Muscle of back (tissue), 11 donors: Measurements from ENCODE around the gene TMEM170A. TPM values are rescaled to one million over a fixed set of nuclear protein-coding genes. Genes with fewer than 3 reads are reported as not detected.

Experiments
- DNase-seq, 3 donors: peaks; one replicate each; pipeline versions ENCODE4 v3.0.0 to v3.0.0-alpha.2; 2013
- polyA plus RNA-seq, 10 donors: library from polyadenylated mRNA; unstranded; fragments of 120-200 nt; gene quantifications; one replicate each; pipeline ENCODE4 v1.2.1, GENCODE V29; 2013; ENCODE audit not compliant: insufficient read length in 10 of 10

Gene TMEM170A
- polyA plus RNA-seq, 10 donors = 12.0 to 24.5 (median 19.6) TPM

- no peak for DNase-seq
Observed at GRCh38 chr16:75482434-75483205, 18.1 kb upstream of the TMEM170A start.

DNA sequence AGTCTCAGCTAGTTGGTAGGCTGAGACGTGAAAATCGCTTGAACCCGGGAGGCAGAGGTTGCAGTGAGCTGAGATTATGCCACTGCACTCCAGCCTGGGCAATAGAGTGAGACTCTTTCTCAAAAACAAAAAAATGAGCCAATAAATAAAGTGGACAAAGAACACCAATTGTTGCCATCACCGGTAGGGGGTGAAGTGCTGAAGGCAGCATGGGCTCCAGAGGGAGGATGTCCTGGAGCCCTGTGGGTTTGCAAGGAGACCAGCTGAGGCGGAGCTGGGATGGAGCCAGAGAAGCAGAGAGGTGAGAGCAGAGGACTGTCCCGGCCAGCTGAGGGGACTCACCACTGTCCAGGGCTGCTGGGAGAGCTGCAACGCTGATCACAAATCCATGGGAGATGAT is 17.0 kb upstream of the TMEM170A start:
- DNase-seq = no peak

DNA sequence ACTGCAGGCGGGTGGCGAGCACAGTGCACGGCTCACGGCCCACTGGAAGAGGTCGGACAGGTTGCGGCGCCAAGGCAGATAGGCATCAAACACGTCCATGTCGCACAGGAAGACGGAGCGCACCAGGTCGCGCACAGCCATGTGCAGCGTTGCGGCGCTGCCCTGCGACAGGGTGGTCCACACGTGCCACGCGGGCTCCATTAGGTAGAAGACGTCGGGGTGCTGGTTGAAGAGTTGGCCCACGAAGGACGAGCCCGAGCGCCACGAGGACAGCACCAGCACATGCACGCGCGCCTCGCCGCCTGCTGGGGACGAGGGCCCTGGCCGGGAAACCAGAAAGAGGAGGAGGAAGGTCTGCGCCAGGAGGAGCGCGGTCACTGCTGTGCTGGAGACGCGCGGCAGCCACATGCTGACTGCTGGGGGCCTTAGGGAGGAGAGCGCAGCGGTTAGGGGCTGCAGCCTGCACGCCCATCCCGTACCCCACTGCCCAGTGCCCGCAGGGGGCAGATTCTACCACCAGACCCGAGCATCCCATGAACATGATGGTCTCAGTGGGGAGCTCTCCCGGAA is 15.0 kb upstream of the TMEM170A start:
- DNase-seq = no peak

GRCh38 chr16:75478480-75479345 is 14.2 kb upstream of the TMEM170A start:
- DNase-seq = no peak

GRCh38 chr16:75477680-75478473 is 13.4 kb upstream of the TMEM170A start:
- no peak for DNase-seq

- DNase-seq = no peak
Observed at GRCh38 chr16:75476817-75477216, 12.3 kb upstream of the TMEM170A start.

DNA sequence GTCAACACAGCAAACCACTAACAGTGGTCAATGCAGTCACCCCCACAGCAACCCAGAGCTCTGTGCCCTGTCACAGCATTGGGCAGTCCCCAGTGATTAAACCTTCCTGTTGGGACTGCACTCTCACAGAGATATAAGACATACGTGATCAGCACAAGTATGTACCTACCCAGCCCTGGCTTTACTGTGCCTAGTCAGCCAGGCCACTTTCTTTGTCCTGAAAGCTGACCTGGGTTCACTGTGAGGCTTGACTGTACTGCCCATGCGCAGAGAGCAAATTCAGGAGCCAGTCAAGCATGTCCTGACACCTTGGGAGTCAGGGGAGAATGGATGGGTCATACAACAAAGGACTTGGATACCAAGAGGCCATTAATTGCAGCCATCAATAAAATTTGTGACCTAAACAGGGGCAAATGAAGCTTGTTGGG is 10.9 kb upstream of the TMEM170A start:
- DNase-seq = no peak

DNA sequence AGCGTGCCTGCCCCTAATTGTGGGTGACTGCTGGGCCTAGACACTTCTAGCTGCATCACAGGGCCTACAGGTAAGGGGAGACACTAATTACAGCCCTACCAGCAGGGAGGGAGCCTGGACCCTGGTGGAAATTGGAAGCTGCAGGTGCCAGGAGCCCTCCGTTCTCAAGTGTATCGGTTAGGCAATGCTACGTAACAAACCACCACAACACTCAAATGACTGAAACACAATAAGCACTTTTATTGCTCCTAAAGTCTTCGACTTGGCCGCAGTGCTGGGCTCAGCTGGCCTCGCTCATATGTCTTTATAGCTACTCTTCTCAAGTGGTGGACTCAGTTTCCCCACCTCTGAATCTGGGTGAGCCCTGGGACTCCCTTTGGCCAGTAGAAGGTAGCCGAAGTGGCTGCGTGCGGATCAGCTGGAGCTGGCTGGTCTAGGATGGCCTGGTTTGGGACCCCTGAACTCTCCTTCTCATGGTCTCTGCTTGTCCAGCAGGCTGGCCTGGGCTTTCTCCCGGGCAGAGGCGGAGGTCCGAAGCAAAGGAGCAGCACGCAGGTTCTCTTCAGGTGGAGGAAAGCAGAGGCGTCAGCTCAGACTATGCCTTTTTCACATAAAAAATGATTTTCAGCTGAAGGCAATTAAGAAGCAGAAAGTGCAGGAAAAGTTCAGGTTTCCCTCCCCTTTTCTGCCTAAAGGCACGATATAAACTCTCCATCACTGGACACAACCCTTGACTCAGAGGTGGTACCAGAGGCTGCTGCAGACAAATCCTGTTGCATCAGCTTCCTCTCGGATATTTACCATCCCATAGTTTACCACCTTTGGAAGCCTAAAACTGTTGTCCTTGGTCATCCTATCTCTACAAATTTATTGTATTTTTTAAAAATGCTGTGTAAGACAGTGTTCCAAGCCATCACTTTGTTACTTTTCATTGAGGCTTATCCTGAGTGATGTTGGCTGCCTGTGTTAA is 8.7 kb upstream of the TMEM170A start:
- no peak for DNase-seq

DNA sequence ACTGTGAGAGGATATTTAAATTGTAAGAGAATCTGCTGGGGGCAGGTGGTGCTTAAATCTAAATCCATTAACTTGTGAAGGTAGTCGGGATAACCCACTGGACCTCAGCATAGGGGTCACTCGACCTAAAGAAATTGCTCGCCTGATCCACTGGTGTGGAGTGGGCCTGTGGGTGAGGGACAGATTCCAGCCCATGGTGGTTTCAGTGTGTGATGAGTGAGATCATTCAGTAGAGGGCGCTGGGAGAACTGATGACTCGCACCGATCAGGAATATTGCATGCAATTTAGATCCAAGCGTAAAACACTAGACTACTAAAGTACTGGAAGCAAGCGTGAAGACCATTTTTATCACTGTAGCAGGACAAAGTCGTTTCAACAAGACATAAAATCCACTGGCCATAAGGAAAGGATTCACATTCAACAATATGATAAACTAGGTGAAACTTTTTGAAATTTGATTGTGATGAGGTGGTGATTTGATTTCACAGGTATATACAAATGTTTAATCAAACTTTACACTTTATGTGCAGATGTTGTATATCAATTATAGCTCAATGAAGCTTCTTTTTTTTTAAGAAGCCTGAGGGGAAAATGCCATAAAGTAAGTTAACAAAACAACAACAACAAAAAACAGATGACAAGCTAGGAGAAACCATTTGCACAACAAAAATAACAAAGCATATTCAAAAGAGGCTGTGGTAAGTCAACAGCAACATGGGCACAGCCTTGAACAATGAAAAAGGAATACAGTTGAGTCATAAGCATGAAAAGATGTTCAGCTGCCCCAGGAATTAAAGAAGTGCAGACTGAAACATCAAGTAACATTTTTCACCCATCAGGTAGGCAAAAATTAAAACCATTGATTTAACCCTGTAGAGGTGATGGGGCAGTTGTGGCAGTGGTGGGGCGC is 7.5 kb upstream of the TMEM170A start:
- DNase-seq = peak; percentile 60 to 81 (median 70)

- DNase-seq = no peak
Observed at GRCh38 chr16:75466760-75467159, 2.3 kb upstream of the TMEM170A start.

GRCh38 chr16:75463389-75464121 is 934 bp downstream of the TMEM170A start:
- DNase-seq = peak; percentile 46 to 84 (median 61)

- DNase-seq = no peak
Observed at GRCh38 chr16:75462806-75463205, 1.7 kb downstream of the TMEM170A start.

DNA sequence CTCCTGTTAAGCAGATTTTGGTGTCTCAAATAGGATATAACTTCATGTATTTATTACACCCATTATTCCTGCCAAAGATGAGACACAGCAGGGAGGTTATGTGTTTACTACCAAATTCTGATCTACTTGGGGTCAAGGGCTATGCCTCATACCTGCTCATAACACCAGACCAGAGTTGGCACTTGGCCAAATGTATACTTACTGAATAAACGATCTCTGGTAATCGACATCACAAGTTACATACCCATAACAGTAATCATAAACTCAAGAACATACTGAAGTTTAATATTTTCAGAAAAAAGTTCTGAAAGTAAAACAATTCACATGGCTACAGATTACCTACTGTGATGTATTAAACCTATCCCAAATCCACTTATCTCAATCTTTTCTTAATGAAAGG is 2.9 kb downstream of the TMEM170A start:
- DNase-seq = no peak

- peak; percentile 51 to 91 (median 68) for DNase-seq
Observed at GRCh38 chr16:75460446-75460845, 4.0 kb downstream of the TMEM170A start.

GRCh38 chr16:75459691-75460090 is 4.8 kb downstream of the TMEM170A start:
- DNase-seq = no peak

GRCh38 chr16:75458439-75458838 is 6.0 kb downstream of the TMEM170A start:
- no peak for DNase-seq

DNA sequence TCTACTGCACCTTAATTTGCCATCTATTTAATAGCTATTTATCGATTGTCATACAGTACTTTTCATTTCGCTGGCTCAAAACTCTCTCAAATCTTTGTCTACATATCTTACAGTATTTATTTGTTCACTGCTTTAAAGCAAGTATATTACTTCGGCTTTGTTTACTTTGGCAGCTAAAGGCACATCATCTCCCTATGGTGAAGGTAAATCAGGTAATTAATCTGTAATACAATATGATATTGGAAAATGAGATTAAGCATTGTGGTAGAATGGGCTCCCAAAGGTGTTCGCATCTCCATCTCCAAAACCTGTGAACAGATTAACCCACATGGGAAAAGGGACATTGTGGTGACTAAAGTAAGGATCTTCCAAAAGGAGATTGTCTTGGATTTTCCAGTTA is 6.5 kb downstream of the TMEM170A start:
- no peak for DNase-seq

- DNase-seq = no peak
Observed at GRCh38 chr16:75457485-75458021, 6.9 kb downstream of the TMEM170A start.
